GM19324 (cell line): ENCODE measurements around the gene MNAT1.

ENCODE experiments used
- ATAC-seq: cut with Tn5 transposase; IDR thresholded peaks from one replicate; pipeline ENCODE4 v1.9.1; 2021; ENCODE audit warnings: mild to moderate bottlenecking, moderate library complexity; ENCODE audit not compliant: unreplicated experiment, low FRiP score

MNAT1 gene

DNA sequence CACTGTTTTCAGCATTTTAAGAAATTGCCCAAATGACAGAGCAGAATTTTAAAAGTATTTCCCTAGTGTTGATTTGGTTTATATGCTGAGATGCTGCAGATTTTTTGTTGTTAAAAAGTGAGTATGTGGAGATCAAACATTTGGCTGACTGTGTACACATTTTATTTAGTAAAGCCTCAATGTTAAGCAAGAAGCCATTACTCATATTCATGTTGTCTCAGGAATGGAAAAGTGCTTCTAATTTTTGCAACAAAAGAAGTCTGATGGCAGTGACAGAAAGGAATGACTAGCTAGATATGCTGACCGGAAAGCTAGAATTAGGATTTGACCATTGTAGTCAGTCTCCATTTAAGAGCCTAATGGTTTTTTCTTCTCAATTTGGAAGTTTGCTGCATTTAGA, 269.0 kb downstream of the MNAT1 start:
- ATAC-seq, result no peak

DNA sequence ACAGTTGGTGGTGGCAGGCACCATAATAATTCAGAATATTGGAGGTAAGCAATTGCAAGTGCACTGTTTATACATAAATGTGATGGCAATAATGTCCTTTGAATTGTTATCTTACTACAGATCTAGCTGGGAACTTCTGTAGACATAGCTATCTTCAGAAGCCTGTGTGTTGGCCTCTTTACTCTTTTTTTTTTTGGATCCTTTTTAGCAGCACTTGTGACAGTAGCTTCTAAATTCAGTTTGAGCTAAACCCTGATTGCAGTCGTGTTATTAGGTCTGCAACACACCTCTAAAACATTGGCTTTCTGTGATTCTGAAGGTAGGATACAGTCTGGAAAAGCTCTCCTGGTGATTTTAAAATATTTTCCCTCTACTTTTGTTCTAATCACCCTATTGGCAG, 285.0 kb downstream of the MNAT1 start:
- no peak for ATAC-seq
